ENCODE measurements around the gene FGD3.

The FGD3 gene

DNA sequence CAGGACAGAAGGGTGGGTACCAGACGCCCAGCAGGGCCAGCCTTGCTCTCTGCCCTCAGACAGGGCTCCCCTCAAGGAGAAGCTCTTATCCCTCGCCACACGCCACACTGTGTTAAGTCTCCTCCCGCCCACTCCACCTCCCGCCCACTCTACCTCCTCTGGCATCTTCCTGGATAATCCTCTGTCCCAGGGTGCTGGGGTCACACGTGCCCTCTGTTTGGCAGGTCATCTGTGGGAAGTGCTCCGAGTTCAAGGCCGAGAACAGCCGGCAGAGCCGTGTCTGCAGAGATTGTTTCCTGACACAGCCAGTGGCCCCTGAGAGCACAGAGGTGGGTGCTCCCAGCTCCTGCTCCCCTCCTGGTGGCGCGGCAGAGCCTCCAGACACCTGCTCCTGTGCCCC, 85.2 kb downstream of the FGD3 start:
- Histone ChIP-seq H3K9me3 (ENCODE audit: severe bottlenecking) (no peaks in the 10 kb centered on the region), H3K27me3 (ENCODE audit: insufficient read depth, poor library complexity, severe bottlenecking) (no peaks in the 10 kb centered on the region), H3K27ac (ENCODE audit: poor library complexity, severe bottlenecking) (no peak overlapping the region), H3K36me3 (ENCODE audit: low read depth) (no peaks in the 10 kb centered on the region), H3K4me1 (ENCODE audit: insufficient read depth, poor library complexity, severe bottlenecking) (no peaks in the 10 kb centered on the region), H3K4me3 (ENCODE audit: severe bottlenecking) (no peak overlapping the region)
- no peak for TF ChIP-seq CTCF (IDR thresholded peaks at IDR 0.05; ENCODE audit: poor library complexity, severe bottlenecking)
- ATAC-seq (ENCODE audit: low read depth) (no peak), DNase-seq (ENCODE audit: low spot score) (no peak)

GRCh38 chr9:93033531-93033930, 86.2 kb downstream of the FGD3 start:
- ATAC-seq (ENCODE audit: low read depth) (no peak), DNase-seq (ENCODE audit: low spot score) (no peak)
- Histone ChIP-seq H3K4me3 (ENCODE audit: severe bottlenecking) (no peak overlapping the region), H3K9me3 (ENCODE audit: severe bottlenecking) (no peaks in the 10 kb centered on the region), H3K4me1 (ENCODE audit: insufficient read depth, poor library complexity, severe bottlenecking) (no peaks in the 10 kb centered on the region), H3K36me3 (ENCODE audit: low read depth) (no peaks in the 10 kb centered on the region), H3K27ac (ENCODE audit: poor library complexity, severe bottlenecking) (no peak overlapping the region), H3K27me3 (ENCODE audit: insufficient read depth, poor library complexity, severe bottlenecking) (no peaks in the 10 kb centered on the region)
- TF ChIP-seq CTCF (IDR thresholded peaks at IDR 0.05; ENCODE audit: poor library complexity, severe bottlenecking): no peak

GRCh38 chr9:93035106-93035660, 87.9 kb downstream of the FGD3 start:
- no peak for ATAC-seq (ENCODE audit: low read depth)
- Histone ChIP-seq H3K36me3 (ENCODE audit: low read depth) (no peaks in the 10 kb centered on the region), H3K9me3 (ENCODE audit: severe bottlenecking) (no peaks in the 10 kb centered on the region), H3K27ac (ENCODE audit: poor library complexity, severe bottlenecking) (no peak overlapping the region), H3K4me3 (ENCODE audit: severe bottlenecking) (no peak overlapping the region), H3K27me3 (ENCODE audit: insufficient read depth, poor library complexity, severe bottlenecking) (no peaks in the 10 kb centered on the region), H3K4me1 (ENCODE audit: insufficient read depth, poor library complexity, severe bottlenecking) (no peaks in the 10 kb centered on the region)
- no peak for TF ChIP-seq CTCF (IDR thresholded peaks at IDR 0.05; ENCODE audit: poor library complexity, severe bottlenecking)
- no peak for DNase-seq (ENCODE audit: low spot score)

DNA sequence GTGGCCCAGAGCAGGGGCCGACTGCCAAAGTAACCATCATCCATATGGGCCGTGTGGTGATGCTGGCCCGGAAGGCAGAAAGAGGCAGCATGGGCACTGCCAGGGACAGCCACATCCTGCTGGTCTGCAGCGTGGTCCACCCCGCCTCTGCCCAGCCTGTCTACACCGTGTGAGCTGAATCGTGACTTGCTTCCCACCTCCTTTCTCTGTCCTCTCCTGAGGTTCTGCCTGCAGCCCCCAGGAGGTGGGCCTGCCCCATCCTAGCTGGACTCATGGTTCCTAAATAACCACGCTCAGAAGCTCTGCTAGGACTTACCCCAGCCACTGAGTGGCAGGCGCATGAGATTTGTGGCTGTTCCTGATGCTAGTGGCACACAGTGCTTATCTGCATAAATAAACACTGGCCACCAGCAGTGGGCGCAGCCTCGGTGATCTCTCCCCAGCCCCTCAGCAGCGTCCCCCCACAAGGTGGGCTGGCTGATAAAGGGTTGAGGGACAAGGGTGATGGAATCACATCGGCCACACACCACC, 88.6 kb downstream of the FGD3 start:
- no peak for ATAC-seq (ENCODE audit: low read depth)
- Histone ChIP-seq H3K36me3 (ENCODE audit: low read depth) (no peaks in the 10 kb centered on the region), H3K9me3 (ENCODE audit: severe bottlenecking) (no peaks in the 10 kb centered on the region), H3K27ac (ENCODE audit: poor library complexity, severe bottlenecking) (no peak overlapping the region), H3K4me1 (ENCODE audit: insufficient read depth, poor library complexity, severe bottlenecking) (no peaks in the 10 kb centered on the region), H3K4me3 (ENCODE audit: severe bottlenecking) (no peak overlapping the region), H3K27me3 (ENCODE audit: insufficient read depth, poor library complexity, severe bottlenecking) (no peaks in the 10 kb centered on the region)
- no peak for DNase-seq (ENCODE audit: low spot score)
- no peak for TF ChIP-seq CTCF (IDR thresholded peaks at IDR 0.05; ENCODE audit: poor library complexity, severe bottlenecking)

DNA sequence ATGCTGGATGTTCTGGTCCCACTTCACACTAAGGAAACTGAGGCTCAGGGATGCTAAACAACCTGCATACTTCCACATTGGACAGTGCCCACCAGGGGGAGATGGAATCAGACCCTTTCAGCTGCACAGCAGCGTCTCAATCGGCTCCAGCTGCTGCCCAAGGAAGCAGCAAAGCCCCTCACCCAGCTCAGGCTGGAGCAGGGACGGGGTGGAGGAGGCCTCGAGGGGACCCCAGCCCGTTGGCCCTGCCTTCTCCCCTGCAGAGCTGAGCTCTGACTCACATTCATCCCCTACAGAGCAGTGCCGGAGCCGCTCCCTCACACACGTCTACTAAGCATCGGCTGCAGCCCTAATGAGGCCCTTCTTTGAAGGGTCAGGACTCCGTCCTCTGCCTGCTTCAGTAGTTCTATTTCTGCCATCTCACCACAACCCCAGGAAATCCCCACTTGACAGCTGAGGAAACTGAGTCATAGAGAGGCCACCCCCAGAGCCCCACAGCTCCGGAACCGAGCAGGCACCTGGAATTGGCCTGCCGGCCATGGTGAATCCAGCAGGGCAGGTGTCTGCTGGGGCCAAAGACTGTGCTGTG, 89.7 kb downstream of the FGD3 start:
- H3K9me3 ChIP-seq (ENCODE audit: severe bottlenecking): no peaks in the 10 kb centered on the region
- H3K4me1 ChIP-seq (ENCODE audit: insufficient read depth, poor library complexity, severe bottlenecking): no peaks in the 10 kb centered on the region
- no peak for TF ChIP-seq CTCF (IDR thresholded peaks at IDR 0.05; ENCODE audit: poor library complexity, severe bottlenecking)
- no peaks in the 10 kb centered on the region for H3K36me3 ChIP-seq (ENCODE audit: low read depth)
- H3K27me3 ChIP-seq (ENCODE audit: insufficient read depth, poor library complexity, severe bottlenecking): no peaks in the 10 kb centered on the region
- no peak overlapping the region for H3K27ac ChIP-seq (ENCODE audit: poor library complexity, severe bottlenecking)
- ATAC-seq (ENCODE audit: low read depth) (no peak), DNase-seq (ENCODE audit: low spot score) (no peak)
- H3K4me3 ChIP-seq (ENCODE audit: severe bottlenecking): no peak overlapping the region

Data from RWPE2 (cell line).